ENCODE results near the gene MLST8.

GRCh38 chr16:2181952-2182351 is 23.3 kb upstream of the MLST8 start:
- TF ChIP-seq GATA2 (IDR thresholded peaks at IDR 0.05; ENCODE audit: low read depth, low read length), result no peak
- no peak for TF ChIP-seq GATA3 (IDR thresholded peaks at IDR 0.05; ENCODE audit: low read depth, low read length)
